SK-N-SH (cell line): ENCODE data around the gene TTC39C. TPM values are rescaled to one million over a fixed set of nuclear protein-coding genes. Genes with fewer than 3 reads are reported as not detected.

ENCODE experiments used
- CTCF ChIA-PET: fragments of 300-600, 350-600 bp; formaldehyde crosslinking; extraction: SDS; loops from one replicate; lab custom pipeline; 2021; lab: Yijun Ruan, JAX
- POLR2A ChIA-PET: fragments of 350-600 bp; sonication (Branson Sonifier 250); formaldehyde crosslinking; extraction: SDS; loops from one replicate; lab custom pipeline; 2020; ENCODE audit warnings: antibody characterized with exemption, inconsistent platforms; lab: Yijun Ruan, JAX
- DNase-seq: peaks from one replicate; pipeline ENCODE4 v3.0.0; 2012
- H2AFZ ChIP-seq: fragments of 200-600 bp; sonication (generic); 2 replicates; pipeline ENCODE4 v1.8.1; 2016; ENCODE audit warnings: antibody characterized with exemption, mild to moderate bottlenecking, low read depth
- H3F3A ChIP-seq: fragments of 200-600 bp; sonication (generic); replicated peaks from 2 replicates; pipeline ENCODE3; 2016; ENCODE audit warnings: antibody characterized with exemption, mild to moderate bottlenecking; ENCODE audit not compliant: insufficient read depth
- H3K27ac ChIP-seq, 2 experiments: fragments of 200-500 bp in 1 of 2; fragments of 200-600 bp in 1 of 2; sonication (Bioruptor generic) in 1 of 2; sonication (generic), shearing (Covaris generic) in 1 of 2; 2 replicates each; pipeline versions ENCODE4 v1.5.1 to v1.6.1; 2014 to 2016; ENCODE audit warnings: low read depth in 2 of 2, inconsistent platforms in 1 of 2, low read length in 1 of 2, mild to moderate bottlenecking in 1 of 2, mixed read lengths in 1 of 2
- H3K27me3 ChIP-seq: fragments of 200-600 bp; sonication (generic), shearing (Covaris generic); 2 replicates; pipeline ENCODE4 v1.6.1; 2016; ENCODE audit warnings: mixed run types; ENCODE audit not compliant: insufficient read depth
- H3K36me3 ChIP-seq, 2 experiments: fragments of 200-500 bp in 1 of 2; fragments of 200-600 bp in 1 of 2; sonication (Bioruptor generic) in 1 of 2; sonication (generic) in 1 of 2; replicated peaks in 1 of 2; 2 replicates each; pipeline versions ENCODE3 to v1.5.1; 2014 to 2016; ENCODE audit warnings: low read length in 1 of 2, mild to moderate bottlenecking in 1 of 2; ENCODE audit not compliant: insufficient read depth in 2 of 2, control insufficient read depth in 1 of 2
- H3K4me1 ChIP-seq, 2 experiments: fragments of 200-500 bp in 1 of 2; fragments of 200-600 bp in 1 of 2; sonication (Bioruptor generic) in 1 of 2; sonication (generic), shearing (Covaris generic) in 1 of 2; 2 replicates each; pipeline versions ENCODE4 v1.5.1 to v1.6.1; 2014 to 2016; ENCODE audit warnings: low read depth in 1 of 2, low read length in 1 of 2, mixed run types in 1 of 2; ENCODE audit not compliant: insufficient read depth in 2 of 2, control insufficient read depth in 1 of 2
- H3K4me2 ChIP-seq: fragments of 200-600 bp; sonication (generic), shearing (Covaris generic); 2 replicates; pipeline ENCODE4 v1.6.1; 2017; ENCODE audit warnings: mixed run types
- H3K4me3 ChIP-seq, 2 experiments: fragments of 200-500 bp in 1 of 2; fragments of 200-600 bp in 1 of 2; sonication (Bioruptor generic) in 1 of 2; sonication (generic), shearing (Covaris generic) in 1 of 2; 2 replicates each; pipeline versions ENCODE4 v1.5.1 to v1.8.1; 2014 to 2016; ENCODE audit warnings: low read depth in 2 of 2, inconsistent platforms in 1 of 2, low read length in 1 of 2, mild to moderate bottlenecking in 1 of 2, mixed read lengths in 1 of 2, moderate library complexity in 1 of 2
- H3K79me2 ChIP-seq: fragments of 200-600 bp; sonication (generic); 2 replicates; pipeline ENCODE4 v1.8.1; 2017; ENCODE audit warnings: mild to moderate bottlenecking; ENCODE audit not compliant: insufficient read depth
- H3K9ac ChIP-seq: fragments of 200-600 bp; sonication (generic); 2 replicates; pipeline ENCODE4 v1.6.1; 2017; ENCODE audit warnings: mixed run types
- H3K9me2 ChIP-seq: fragments of 200-600 bp; sonication (generic); 2 replicates; pipeline ENCODE4 v1.6.1; 2017; ENCODE audit warnings: mixed run types
- H3K9me3 ChIP-seq: fragments of 200-600 bp; sonication (generic); 2 replicates; pipeline ENCODE4 v1.6.1; 2017; ENCODE audit warnings: mixed run types, mild to moderate bottlenecking, moderate library complexity
- H4K20me1 ChIP-seq: fragments of 200-600 bp; sonication (generic); 2 replicates; pipeline ENCODE4 v1.6.1; 2017; ENCODE audit warnings: mild to moderate bottlenecking, mixed run types; ENCODE audit not compliant: insufficient read depth
- CTCF ChIP-seq: fragments of 200-600 bp; sonication (generic); IDR thresholded peaks from 2 replicates; pipeline ENCODE4 v1.6.1; 2017; ENCODE audit warnings: antibody characterized with exemption, mild to moderate bottlenecking, moderate library complexity
- EZH2phosphoT487 ChIP-seq: fragments of 200-600 bp; sonication (generic); IDR thresholded peaks from 2 replicates; pipeline ENCODE4 v1.6.1; 2017; ENCODE audit warnings: low read depth, mixed run types, mild to moderate bottlenecking, antibody characterized with exemption, moderate library complexity, borderline replicate concordance
- FOXJ3 ChIP-seq: sonication (generic); formaldehyde crosslinking; IDR thresholded peaks from 2 replicates; pipeline ENCODE4 v1.5.1; 2020; ENCODE audit warnings: mild to moderate bottlenecking, missing genetic modification reagents
- MEF2A ChIP-seq: IDR thresholded peaks from 2 replicates; pipeline ENCODE4 v1.4.0; 2012; ENCODE audit warnings: low read depth, borderline replicate concordance
- NRF1 ChIP-seq: IDR thresholded peaks from 2 replicates; pipeline ENCODE4 v1.6.1; 2012; ENCODE audit warnings: low read depth, mild to moderate bottlenecking, low read length
- RAD21 ChIP-seq: IDR thresholded peaks from 2 replicates; pipeline ENCODE4 v1.6.1; 2012; ENCODE audit warnings: mild to moderate bottlenecking, low read length
- REST ChIP-seq: IDR thresholded peaks from 2 replicates; pipeline ENCODE4 v1.6.1; 2012; ENCODE audit warnings: mild to moderate bottlenecking, low read depth, low read length, moderate library complexity
- SMC3 ChIP-seq: IDR thresholded peaks from 2 replicates; pipeline ENCODE4 v1.6.1; 2012; ENCODE audit warnings: low read depth, low read length, improper control_type of control experiment
- TAF1 ChIP-seq: IDR thresholded peaks from 2 replicates; pipeline ENCODE4 v1.6.1; 2012; ENCODE audit warnings: low read depth, mild to moderate bottlenecking, low read length, moderate library complexity, borderline replicate concordance
- USF2 ChIP-seq: fragments of 150-350 bp; IDR thresholded peaks from 2 replicates; pipeline ENCODE4 v1.6.1; 2017; ENCODE audit warnings: antibody characterized with exemption, low read length, low read depth, borderline replicate concordance
- YY1 ChIP-seq: IDR thresholded peaks from 2 replicates; pipeline ENCODE4 v1.4.0; 2012; ENCODE audit warnings: low read depth, mild to moderate bottlenecking
- WGBS: methylation state at CpG from one replicate; pipeline ENCODE4 v1.1.6; 2017; ENCODE audit warnings: low lambda C conversion rate; 5-methylcytosine and 5-hydroxymethylcytosine counted together
- polyA plus RNA-seq, 3 experiments: library from polyadenylated mRNA; depleted of rRNA; stranded (reverse); fragments of >200 nt; gene quantifications; 2 replicates each; pipeline ENCODE4 v1.2.3, GENCODE V29; 2012

The TTC39C gene
- polyA plus RNA-seq, 1 of the 3 experiments (the other 2 are of a cell fraction) = 8.6 TPM

- no peak for DNase-seq
- Histone ChIP-seq H3K27ac (no peak overlapping the region), H3F3A (peaks cover 14% of the 10 kb centered on the region), H3K9me2 (no peaks in the 10 kb centered on the region), H3K9me3 (no peaks in the 10 kb centered on the region), H3K36me3 (no peaks in the 10 kb centered on the region), H3K9ac (no peak overlapping the region)
- CTCF ChIA-PET = interaction anchor here (1.9 kb wide), 1 partner anchor 24 kb away, joined by 5 read pairs; the partner anchor contains the start of gene TTC39C
- no peak for TF ChIP-seq USF2
- TF ChIP-seq FOXJ3 (CRISPR knock-in tag) = no peak
- no peak for TF ChIP-seq RAD21
- TF ChIP-seq YY1 = no peak
- TF ChIP-seq EZH2phosphoT487 = no peak
- no peak for TF ChIP-seq REST
- TF ChIP-seq MEF2A = no peak
- TF ChIP-seq TAF1 = no peak
- TF ChIP-seq CTCF = no peak
- no peak for TF ChIP-seq NRF1
- no peak for TF ChIP-seq SMC3
- TF ChIP-seq, all 33 proteins: peak for 0
- no peaks in the 10 kb centered on the region for H4K20me1 ChIP-seq
- no peaks in the 10 kb centered on the region for H3K79me2 ChIP-seq
- H2AFZ ChIP-seq = no peak overlapping the region
- WGBS = 71% methylated on average over 6 of the region's 6 CpGs
- no peak overlapping the region for H3K4me2 ChIP-seq
- no peaks in the 10 kb centered on the region for H3K27me3 ChIP-seq
- POLR2A ChIA-PET = no interaction called here
- no peak overlapping the region for H3K4me3 ChIP-seq
- H3K4me1 ChIP-seq = peaks cover 8 to 24% of the 10 kb centered on the region in 2 experiments; a peak in 3 of 4 replicates
Observed at GRCh38 chr18:23990474-23991410, 23.8 kb upstream of the TTC39C start.
